HG02678 (cell line): ENCODE results near the gene CROCC.

Source experiments
- ATAC-seq: cut with Tn5 transposase; IDR thresholded peaks from one replicate; pipeline ENCODE4 v1.9.1; 2021; ENCODE audit warnings: mild to moderate bottlenecking, moderate library complexity; ENCODE audit not compliant: unreplicated experiment

Gene CROCC

DNA sequence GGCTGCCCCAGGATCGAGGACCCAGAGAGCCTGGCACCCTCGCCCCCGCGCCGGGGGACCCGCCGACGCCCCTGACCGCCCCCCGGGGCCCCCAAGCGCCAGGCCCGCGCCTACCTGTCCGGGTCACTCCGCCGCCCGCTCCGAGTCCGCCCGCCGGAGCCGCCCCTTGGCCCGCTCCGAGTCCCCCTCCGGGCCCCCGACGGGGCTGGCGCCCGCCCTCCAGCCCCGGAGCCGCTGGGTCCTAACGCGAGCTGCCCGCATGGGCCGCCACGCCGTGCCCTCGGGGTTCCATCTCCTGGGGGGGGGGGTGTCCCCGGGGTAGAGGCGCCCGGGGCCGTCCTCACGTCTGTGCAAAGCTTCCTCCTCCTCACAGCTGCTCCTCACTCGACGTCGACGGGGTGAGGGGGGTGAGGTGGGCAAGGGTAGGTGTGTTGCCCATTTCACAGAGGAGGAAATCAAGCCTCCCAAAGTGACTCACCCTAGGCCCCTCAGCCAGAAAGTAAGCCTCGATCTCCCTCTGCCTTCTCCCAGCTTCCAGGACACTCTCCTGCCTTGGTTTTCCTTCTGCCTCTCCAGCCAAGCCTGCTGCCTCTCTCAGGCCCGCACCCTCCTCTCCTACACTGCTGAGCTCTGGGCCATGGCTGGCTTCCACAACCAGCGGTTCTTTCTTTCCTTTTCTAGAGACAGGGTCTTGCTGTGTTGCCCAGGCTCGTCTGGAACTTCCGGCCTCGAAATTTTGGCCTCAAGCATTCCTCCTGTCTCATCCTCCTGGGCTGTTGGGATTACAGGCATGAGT, 58.9 kb downstream of the CROCC start, which contains the start of gene MFAP2:
MFAP2 (minus strand) TSS at position 148 of the 796 bp plus-strand sequence. CDS start 2,347 bp downstream, outside the sequence.
- ATAC-seq, result no peak

DNA sequence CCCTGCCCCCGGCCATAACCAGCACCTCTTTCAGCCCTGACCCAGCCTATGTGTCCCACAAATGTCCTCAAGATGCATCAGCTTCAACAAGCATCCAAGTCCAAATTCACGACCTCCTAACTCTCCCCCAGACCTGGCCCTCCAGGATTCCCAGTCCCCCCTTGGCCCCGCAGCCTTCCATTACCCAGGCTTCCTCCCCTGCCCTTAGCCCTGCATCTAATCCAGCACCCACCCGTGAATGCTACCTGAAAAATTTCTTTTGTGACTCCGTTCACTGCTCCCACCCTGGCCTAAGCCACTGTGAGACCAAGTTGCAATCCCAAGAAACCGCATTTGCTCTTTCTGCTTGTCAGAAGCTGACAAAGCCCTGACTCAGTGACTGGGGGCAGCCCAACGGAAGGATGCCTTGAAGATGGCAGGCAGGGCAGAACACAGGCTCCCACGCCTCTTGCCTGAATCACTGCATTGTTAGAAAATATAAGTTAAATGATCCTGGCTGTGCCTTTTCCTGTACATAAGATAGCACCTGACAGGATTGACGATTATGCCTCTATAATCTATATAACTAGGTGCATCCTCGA, 59.6 kb downstream of the CROCC start:
- ATAC-seq, result no peak

DNA sequence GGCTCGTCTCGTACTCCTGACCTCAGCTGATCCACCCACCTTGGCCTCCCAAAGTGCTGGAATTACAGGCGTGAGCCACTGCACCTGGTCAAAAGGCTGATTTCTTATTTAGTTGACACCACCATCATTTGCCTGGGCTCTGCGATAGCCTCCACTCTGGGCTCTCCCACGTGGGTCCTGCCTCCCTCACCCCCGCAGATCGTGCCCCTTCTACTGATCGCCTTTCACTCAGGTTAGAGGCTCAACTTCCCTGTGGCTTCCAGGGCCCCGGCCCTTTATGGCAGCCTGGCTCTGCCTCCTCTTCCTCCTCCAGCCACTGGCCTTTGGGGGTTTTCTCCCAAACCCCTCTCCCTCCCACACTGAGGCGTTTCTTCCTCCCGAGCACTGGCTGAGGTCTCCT, 61.2 kb downstream of the CROCC start:
- no peak for ATAC-seq

DNA sequence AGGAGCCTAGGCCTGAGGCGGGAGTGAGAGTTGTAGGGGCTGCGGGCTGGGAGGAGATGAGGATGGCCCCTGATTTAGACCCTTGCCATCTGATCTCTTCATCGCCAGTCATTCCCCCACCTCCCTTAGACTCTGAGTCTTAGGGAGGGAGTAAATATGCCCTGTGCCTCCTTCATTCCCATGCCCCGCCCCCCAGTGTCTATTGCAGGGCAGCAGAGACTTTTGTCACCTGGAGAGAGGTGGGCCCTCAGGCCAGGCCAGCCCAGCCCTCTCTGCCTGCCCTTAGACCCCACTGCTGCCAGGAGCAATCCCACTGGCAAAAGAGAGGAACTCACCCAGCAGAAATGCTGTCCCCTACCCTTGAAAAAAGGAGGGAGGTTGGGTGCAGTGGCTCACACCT, 61.9 kb downstream of the CROCC start:
- no peak for ATAC-seq

DNA sequence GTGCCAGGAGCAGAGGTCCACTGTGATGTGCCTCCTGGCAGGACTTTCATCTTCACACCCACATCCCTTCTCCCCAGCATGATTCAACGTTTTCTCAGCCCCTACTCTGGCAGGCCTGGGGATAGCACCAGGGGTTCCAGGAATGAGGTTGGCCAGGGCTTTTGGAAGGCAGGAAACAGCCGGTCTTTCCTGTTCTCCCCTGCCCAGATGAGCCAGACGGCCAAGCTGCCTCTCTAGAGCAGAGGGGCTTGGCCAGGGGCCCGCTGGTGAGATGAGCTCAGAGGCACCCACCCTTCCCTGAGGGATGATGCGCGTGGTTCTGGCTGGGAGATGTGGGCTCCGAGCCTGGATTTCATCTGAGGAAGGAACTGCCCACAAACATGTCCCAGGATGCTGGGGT, 63.0 kb downstream of the CROCC start:
- ATAC-seq, result no peak

DNA sequence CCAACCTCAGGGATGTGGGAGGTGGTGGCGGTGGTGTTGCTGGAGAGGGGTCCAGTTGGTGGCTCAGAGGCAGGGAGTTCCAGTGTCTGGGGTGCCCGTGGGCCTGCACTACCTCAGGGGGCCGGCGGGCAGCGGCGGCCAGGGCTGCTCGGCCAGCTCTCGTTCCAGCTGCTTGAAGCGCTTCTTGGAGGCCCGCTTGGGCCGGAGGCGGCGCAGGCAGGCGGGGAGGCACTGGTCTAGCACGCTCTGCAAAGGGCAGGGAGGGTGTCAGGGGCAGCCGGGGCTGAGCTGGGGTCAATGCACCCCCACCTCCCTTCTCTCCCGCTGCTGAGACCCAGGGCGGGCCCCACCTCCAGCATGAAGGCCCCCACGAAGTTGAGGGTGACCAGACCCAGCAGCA, 64.4 kb downstream of the CROCC start:
- ATAC-seq, result no peak

DNA sequence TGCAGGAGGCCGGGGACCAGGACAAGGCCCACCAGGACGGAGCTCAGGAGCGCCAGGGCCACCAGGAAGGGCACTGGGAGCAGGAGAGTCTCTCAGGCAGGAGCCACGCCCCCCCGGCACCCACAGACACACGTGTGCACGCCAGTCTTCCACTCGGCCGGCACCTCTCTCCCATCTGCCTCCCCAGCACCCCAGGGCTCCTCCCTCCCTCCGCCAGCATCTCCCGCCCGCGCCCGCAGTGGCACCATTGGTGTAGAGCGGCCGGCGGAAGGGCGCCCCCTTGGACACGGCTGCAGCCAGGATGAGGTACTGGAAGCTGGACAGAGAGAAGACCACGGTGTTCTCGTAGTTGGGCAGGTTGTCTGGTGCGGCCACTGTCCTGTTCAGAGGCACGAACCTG, 64.8 kb downstream of the CROCC start:
- ATAC-seq, result no peak

DNA sequence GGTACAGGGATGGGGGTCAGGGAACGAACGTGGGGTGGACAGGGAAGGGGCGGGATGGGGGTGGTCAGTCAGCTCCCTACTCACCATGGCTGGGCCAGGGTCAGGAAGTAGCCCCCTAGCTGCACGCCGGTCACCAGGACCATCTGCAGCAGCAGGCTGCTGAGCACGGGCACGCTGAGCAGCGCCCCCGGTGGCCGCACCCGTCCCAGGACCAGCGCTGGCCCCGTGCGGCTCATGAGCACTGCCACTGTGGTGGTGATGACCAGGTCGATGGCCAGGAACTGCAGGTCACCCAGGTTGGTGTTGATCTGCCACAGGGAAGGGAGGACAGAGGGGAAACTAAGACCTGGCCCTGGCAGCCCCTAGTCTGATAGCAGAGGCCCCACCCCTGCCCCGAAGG, 65.2 kb downstream of the CROCC start:
- no peak for ATAC-seq

DNA sequence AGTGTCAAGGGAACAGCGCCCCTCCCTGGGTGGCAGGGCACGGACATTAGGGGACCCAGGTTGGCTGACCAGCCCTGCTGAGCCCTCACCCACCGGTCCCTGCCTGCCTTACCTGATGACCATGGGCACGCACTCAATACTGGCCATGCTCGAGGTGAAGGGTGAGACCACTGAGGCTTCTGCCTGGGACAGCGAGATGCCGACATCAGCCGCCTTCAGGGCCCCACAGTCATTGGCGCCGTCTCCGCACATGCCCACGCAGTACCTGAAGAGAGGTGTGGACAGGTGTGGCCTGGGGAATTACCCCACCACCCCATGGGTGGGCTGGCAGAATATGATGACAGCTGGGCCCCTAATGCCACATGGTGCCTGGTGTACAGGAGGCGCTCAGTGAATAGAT, 66.5 kb downstream of the CROCC start:
- no peak for ATAC-seq

DNA sequence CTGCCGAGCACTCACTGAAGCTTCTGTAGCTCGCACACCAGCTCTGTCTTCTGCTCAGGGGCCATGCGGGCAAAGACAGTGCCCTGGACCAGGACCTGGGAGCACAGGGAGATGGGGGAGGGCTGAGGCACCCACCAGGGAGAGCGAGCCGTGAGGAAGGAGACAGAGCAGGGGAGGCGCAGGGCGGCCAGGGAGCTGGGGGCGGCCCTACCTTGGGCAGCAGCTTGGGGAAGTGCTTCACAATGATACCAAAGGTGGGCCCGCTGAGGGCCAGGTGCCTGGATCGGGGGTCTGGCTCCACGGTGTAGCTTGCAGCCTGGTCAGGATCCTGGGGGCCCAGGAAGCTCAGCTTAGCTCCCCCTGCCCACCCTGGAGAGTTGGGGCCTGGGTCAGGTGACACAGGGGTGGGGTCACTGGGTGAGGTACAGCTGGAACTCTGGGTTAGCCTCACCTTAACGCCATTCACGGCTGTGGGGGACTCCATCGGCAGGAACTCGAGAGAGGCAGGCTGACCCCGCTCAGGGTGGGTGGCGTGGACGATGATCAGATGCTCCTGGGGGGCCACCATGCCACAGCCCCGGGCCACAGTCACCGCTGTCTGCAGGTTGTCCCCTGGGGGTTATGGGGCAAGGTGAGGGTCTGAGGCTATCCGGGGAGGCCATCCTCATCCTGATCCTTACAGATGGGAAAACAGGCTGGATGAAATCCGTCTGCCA, 68.1 kb downstream of the CROCC start:
- no peak for ATAC-seq

DNA sequence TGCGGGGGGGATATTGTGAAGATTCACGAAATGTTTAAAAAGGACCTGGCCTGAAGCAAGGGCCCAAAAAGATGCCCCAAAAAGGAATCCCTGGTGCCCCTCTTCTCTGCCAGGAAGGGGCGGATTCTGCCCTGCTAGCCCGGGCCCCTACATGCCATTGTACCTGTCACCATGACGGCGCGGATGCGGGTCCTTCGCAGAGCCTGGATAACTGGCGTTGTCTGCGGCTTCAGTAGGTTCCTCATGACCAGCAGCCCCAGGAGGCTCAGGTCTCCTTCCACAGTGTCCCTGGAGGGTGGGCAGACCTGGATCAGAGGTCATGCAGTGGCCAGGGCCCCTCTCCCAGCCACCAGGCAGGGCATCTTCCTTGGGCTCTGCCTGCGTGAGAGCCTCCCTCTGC, 69.8 kb downstream of the CROCC start:
- ATAC-seq, result no peak

DNA sequence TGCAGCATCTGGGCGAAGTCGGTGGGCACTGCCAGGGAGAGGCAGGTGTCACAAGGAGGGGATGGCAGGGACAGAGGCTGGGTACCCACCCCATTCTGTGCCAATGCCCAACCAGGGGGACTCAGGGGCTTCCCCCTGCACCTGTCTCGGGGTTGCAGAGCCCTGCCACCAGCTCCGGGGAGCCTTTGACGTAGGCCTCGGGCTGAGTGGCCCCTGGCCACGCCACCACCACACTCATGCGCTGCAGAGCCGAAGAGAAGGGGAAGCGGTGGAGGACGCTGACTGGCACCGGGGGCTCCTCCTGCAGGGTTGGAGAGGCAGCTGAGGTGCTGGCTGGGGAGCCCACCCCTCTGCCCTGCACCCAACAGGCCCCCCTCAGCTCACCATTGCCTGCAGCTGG, 70.4 kb downstream of the CROCC start:
- ATAC-seq, result no peak

DNA sequence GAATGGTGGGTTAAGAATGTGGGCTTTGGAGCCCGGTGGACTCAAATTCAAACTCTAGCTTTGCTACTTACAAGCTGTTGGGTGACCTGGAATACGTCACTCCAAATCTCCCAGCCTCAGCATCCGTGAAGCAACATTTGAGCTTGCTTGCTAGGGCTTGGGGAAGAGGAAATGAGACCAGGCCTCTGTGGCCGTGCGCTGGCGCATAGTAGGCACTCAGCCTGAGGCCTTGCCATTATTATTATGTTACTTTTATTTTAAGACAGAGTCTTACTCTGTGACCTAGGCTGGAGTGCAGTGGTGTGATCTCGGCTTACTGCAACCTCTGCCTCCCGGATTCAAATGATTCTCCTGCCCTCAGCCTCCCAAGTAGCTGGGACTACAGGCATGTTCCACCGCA, 70.9 kb downstream of the CROCC start:
- no peak for ATAC-seq

DNA sequence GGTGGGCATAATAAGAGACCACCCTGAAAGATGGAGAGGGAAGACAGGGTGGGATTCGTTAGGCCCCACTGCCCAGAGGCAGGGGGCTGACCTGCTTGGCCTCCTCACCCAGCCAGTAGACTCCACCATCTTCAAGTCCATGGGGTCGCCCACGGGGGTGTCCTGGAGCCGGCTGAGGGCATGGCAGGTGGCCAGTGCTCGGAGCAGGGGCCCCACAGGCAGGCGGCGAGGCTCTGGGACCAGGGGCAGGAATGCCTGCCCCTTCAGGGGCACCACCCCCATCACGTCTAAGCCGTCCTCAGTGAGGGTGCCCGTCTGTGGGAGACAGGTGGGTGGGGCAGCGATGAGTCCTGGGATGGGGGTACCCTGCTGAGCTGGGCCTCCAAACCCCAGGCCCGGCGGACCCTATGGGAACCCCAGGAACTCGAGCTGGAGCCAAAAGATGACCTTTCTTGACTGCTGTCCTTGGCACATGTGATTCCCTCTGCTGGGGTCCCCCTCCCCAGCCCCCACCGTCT, 71.8 kb downstream of the CROCC start:
- ATAC-seq, result no peak

DNA sequence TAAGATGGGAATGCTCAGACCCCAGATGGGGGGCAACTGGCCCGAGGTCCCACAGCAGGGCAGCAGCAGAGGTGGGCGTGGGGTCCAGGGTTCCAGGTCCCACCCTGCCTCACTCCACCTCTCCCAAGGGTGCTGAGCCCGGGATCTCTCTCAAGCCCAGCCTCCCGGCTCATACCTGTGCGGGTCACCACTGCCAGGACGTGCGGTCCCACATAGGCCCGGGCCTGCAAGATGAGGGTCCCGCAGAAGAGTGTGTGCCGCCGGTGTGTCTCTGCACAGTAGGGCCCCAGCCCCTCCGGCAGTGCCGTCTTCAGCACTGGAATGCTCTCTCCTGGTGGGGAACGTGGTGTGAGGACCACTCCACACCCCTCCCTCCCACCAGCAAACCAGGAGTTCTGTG, 75.1 kb downstream of the CROCC start:
- no peak for ATAC-seq

DNA sequence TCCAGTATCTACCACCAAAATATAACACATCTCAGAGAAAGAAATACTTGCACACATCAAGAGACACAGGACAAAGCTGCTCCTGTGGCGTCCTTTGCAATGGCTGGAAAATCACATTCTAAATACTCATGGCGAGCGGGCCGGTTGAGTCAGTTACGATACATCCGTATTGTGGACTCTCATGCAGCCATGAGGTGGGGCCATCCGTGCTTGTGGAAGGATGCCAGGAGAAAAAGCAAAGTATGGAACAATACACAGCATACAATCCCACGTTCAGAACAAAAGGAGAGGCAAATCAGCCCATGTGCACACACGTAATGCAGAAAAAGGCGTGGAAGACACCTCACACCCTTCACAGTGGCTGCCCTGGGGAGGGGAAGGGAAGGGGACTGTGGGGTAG, 76.9 kb downstream of the CROCC start:
- no peak for ATAC-seq

DNA sequence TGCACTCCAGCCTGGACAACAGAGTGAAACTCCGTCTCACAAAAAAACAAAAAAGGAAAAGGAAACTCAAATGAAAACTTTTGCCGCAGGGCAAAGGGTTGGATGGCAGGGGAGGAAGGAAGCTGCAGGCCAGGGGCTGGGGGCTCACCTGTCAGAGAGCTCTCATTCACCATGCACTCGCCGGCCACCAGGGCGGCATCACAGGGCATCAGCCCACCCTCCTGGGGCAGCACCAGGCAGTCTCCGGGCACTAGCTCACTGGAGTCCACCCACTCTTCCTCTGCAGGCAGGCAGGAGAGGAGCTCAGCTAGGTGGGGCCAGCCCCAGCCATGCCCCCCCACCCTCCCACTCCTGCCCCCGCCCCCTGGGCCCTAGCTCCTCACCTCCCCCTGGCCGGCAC, 78.1 kb downstream of the CROCC start:
- no peak for ATAC-seq

DNA sequence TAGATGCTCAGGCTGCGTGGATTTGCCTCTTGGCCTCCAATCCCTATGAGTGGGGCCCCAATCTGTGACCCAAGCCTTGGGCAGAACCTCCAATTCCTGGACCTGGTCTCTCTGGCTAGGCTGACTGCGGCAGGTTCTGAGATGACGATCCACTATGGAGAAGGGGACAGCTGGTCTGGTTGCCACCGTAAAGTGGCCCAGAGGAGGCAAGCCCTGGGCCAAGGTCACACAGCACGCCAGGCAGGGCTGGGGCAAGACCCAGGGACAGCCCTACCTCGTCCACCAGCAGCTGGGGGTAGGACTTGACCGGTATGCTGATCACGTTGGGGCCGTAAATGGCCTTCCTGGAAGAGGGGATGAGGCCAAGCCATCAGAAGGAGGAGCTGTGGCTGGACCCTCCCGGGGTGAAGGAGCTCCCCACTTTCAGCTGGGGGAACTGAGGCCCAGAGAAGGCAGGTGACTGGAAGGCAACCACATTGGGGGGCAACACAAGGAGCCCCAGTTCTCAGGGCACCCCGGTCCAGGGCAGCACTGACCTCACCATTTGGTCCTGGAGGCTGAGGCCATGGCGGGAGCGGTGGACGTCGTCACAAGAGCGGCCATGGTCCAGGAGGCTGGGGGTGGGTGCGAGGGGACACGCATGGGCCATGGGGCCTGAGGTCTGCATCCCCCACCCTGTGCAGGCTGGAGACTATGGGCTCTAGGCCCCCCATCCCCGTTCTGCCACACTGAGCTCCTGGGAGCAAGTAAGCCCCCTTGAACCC, 80.2 kb downstream of the CROCC start:
- no peak for ATAC-seq

DNA sequence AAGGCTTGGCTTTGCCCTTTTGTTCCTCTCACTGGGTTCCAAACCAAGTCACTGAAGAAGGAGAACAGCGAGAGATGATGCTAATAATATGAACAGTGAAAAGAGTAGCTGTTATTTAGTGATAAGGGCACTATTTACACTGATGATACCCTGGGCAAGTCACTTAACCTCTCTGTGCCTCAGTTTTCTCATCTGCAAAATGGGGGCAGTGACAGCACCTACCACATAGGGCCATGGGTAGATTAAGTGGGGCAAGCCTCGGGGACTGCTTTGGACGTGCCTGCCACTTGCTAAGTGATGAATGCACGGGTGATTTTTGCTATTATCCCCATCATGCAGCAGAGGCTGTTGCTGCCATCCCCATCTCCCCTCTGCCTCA, 80.8 kb downstream of the CROCC start:
- no peak for ATAC-seq

DNA sequence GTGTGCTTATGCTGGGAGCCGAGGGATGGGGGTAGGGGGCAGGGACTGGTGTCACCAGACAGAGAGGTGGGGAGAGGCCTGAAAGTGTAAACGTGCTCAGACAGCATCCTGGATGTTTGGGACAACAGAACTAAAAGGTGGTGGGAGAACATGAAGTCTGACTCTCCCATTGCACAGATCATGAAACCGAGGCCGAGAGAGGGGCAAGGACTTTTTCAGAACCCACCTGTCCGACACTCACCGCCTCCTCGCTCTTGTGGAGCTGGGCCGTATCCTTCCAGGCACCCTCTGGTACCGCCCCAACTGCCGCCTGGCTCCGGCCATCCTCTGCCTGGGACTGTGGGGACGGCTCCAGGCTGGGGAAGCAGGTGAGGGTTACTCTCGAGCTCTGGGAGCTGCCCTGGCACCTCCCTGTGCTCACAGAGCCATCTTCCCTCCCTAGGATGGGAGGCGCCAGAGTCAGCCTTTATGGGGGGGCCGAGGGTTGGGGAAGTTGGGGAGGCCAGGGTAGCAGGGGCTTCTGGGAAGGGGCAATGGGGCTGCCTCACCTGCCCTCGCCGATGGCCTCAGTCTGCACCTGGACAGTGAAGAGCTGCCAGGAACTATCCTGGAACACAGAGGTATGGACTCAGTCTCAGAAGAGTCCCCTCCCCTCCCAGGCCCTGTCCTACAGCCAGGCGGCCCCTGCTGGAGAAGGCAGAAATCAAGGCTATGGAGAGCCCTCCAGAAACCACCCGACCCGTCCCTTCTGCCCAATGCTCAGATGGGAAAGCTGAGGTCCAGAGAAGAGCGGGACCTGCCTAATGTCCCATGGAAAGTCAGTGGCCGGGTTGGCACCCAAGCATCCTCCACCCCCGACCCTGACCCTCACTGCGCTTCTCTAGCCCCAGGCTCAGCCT, 83.0 kb downstream of the CROCC start:
- ATAC-seq, result no peak
